Measurements from ENCODE around the gene ACTL7B.

The ACTL7B gene

DNA sequence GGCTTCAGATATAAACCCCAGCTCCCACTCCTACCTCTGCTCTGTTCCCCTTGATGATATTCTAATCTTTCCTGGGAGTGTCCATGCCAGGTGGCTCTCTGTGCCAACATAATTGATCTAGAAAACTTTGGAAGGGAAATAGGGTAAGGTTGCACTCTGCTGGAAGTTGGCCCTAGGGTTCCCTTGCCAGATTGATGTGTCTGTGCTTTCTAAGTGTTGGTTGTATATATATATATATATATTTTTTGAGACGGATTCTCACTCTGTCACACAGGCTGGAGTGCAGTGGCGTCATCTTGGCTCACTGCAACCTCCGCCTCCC, 23.6 kb downstream of the ACTL7B start:
- TF ChIP-seq FOXM1 (IDR thresholded peaks at IDR 0.05; ENCODE audit: borderline replicate concordance, low read depth): no peak
- TF ChIP-seq, protein P1, sequence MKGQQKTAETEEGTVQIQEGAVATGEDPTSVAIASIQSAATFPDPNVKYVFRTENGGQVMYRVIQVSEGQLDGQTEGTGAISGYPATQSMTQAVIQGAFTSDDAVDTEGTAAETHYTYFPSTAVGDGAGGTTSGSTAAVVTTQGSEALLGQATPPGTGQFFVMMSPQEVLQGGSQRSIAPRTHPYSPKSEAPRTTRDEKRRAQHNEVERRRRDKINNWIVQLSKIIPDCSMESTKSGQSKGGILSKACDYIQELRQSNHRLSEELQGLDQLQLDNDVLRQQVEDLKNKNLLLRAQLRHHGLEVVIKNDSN (IDR thresholded peaks at IDR 0.05): no peak
- no peak for TF ChIP-seq RAD21 (IDR thresholded peaks at IDR 0.05; ENCODE audit: low read depth)
- TF ChIP-seq TEAD4 (IDR thresholded peaks at IDR 0.05): no peak
- TF ChIP-seq TAF1 (IDR thresholded peaks at IDR 0.05; ENCODE audit: low read depth): no peak
- TF ChIP-seq TCF12 (IDR thresholded peaks at IDR 0.05; ENCODE audit: low read depth): no peak
- TF ChIP-seq, protein P2, sequence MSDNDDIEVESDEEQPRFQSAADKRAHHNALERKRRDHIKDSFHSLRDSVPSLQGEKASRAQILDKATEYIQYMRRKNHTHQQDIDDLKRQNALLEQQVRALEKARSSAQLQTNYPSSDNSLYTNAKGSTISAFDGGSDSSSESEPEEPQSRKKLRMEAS (IDR thresholded peaks at IDR 0.05): no peak
- TF ChIP-seq CREB1 (IDR thresholded peaks at IDR 0.05; ENCODE audit: low read depth): no peak
- TF ChIP-seq EGR1 (IDR thresholded peaks at IDR 0.05): no peak
- TF ChIP-seq, protein P3, sequence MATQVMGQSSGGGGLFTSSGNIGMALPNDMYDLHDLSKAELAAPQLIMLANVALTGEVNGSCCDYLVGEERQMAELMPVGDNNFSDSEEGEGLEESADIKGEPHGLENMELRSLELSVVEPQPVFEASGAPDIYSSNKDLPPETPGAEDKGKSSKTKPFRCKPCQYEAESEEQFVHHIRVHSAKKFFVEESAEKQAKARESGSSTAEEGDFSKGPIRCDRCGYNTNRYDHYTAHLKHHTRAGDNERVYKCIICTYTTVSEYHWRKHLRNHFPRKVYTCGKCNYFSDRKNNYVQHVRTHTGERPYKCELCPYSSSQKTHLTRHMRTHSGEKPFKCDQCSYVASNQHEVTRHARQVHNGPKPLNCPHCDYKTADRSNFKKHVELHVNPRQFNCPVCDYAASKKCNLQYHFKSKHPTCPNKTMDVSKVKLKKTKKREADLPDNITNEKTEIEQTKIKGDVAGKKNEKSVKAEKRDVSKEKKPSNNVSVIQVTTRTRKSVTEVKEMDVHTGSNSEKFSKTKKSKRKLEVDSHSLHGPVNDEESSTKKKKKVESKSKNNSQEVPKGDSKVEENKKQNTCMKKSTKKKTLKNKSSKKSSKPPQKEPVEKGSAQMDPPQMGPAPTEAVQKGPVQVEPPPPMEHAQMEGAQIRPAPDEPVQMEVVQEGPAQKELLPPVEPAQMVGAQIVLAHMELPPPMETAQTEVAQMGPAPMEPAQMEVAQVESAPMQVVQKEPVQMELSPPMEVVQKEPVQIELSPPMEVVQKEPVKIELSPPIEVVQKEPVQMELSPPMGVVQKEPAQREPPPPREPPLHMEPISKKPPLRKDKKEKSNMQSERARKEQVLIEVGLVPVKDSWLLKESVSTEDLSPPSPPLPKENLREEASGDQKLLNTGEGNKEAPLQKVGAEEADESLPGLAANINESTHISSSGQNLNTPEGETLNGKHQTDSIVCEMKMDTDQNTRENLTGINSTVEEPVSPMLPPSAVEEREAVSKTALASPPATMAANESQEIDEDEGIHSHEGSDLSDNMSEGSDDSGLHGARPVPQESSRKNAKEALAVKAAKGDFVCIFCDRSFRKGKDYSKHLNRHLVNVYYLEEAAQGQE (IDR thresholded peaks at IDR 0.05; ENCODE audit: low read depth): no peak
- no peak for TF ChIP-seq CEBPB (IDR thresholded peaks at IDR 0.05)
- TF ChIP-seq EP300 (IDR thresholded peaks at IDR 0.05; ENCODE audit: borderline replicate concordance): no peak
- no peak for TF ChIP-seq NFIC (IDR thresholded peaks at IDR 0.05)
- TF ChIP-seq ZBTB7A (IDR thresholded peaks at IDR 0.05; ENCODE audit: low read depth): no peak
- no peak for TF ChIP-seq YY1 (IDR thresholded peaks at IDR 0.05; ENCODE audit: low read depth)

DNA sequence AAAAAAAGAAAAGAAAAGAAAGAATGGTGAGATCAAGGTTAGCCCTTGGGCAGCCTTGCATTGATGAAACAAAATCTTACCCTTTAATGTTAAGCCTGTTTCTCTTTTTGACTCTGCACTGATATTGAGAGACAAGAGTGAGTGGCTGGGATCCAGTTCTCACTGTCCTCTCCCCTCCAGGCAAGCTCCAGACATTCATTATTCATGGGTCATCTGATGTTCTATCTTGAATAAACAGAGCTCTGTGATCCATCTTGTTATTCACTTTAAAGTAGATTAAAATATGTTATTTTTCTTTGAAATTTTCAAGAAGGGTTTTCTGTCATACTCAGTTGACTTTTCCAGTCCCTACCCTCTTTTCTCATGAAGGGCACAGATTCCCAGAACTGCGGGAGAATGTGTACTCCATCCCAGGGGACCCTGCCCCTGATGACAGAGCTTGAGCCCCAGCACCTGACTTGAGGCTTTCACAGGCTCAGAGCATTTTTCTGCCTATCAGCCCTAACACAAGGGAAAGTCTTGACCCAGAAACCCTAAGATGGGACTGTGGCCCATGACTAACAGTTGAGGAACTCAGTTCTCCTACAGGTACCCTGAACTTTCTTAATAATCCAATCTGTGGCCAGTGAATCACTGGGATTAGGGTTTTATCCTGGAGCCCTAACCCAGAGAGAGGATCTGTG, 24.1 kb downstream of the ACTL7B start:
- TF ChIP-seq RAD21 (IDR thresholded peaks at IDR 0.05; ENCODE audit: low read depth) (no peak), TCF12 (IDR thresholded peaks at IDR 0.05; ENCODE audit: low read depth) (no peak)

DNA sequence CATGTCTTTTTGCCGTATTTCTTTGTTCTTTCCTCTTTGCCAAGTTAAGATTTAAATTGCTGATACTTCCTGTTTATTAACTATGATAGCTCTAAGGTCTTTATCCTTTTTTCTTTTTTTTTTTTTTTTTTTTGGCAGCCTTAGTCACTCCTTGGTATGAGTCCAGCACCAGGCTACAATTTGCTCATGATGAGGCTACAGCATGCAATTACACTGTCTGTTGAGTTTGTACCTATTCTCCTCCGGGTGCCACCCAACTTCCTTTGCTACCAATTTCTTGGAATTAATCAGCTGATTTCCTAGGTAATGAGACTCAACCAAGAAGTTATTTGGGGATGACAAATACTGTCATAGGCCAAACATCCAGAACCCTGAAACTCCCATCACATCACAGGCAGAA, 25.5 kb downstream of the ACTL7B start:
- no peak for TF ChIP-seq TEAD4 (IDR thresholded peaks at IDR 0.05)
- TF ChIP-seq CEBPB (IDR thresholded peaks at IDR 0.05): no peak
- TF ChIP-seq RAD21 (IDR thresholded peaks at IDR 0.05; ENCODE audit: low read depth): no peak

DNA sequence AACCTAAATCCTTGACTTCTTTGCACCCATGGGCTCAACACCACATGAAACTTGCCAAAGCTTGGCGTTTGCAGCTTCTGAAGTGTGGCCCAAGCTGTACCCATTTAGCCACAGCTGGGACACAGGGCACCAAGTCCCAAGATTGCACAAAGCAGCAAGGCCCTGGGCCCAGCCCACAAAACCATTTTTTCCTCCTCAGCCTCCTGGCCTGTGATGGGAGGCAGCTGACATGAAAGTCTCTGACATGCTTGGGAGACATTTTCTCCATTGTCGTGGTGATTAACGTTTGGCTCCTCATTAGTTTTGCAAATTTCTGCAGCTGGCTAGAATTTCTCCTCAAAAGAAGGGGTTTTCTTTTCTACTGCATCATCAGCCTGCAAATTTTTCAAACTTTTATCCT, 32.0 kb downstream of the ACTL7B start:
- TF ChIP-seq EP300 (IDR thresholded peaks at IDR 0.05; ENCODE audit: borderline replicate concordance) (no peak), TCF12 (IDR thresholded peaks at IDR 0.05; ENCODE audit: low read depth) (no peak), TEAD4 (IDR thresholded peaks at IDR 0.05) (no peak), TAF1 (IDR thresholded peaks at IDR 0.05; ENCODE audit: low read depth) (no peak), NFIC (IDR thresholded peaks at IDR 0.05) (no peak), RAD21 (IDR thresholded peaks at IDR 0.05; ENCODE audit: low read depth) (no peak), CREB1 (IDR thresholded peaks at IDR 0.05; ENCODE audit: low read depth) (no peak), CEBPB (IDR thresholded peaks at IDR 0.05) (no peak), FOXM1 (IDR thresholded peaks at IDR 0.05; ENCODE audit: borderline replicate concordance, low read depth) (no peak), YY1 (IDR thresholded peaks at IDR 0.05; ENCODE audit: low read depth) (no peak), EGR1 (IDR thresholded peaks at IDR 0.05) (no peak), ZBTB7A (IDR thresholded peaks at IDR 0.05; ENCODE audit: low read depth) (no peak)
- TF ChIP-seq, protein P1 (IDR thresholded peaks at IDR 0.05): no peak
- TF ChIP-seq, protein P2 (IDR thresholded peaks at IDR 0.05): no peak
- TF ChIP-seq, protein P3 (IDR thresholded peaks at IDR 0.05; ENCODE audit: low read depth): no peak

DNA sequence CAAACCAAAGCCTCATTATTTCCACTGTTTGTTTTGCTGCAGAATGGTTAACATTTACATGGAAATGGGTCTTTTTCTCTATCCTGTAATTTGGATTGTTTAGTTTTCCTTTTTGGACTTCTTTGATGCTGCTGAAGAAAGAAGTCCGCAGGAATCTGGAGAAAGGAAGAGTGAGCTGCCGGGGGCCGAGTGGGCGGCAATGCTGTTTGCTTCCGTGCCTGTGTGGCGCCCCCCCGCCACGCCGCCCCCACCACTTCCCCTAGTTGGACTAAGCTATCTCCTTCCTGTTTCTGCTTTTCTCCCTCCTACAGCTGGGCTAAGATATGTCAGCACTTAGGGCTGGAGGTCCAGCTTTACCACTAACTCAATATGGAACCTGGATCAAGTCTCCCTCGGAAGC, 39.7 kb downstream of the ACTL7B start:
- no peak for TF ChIP-seq CEBPB (IDR thresholded peaks at IDR 0.05)
- TF ChIP-seq EP300 (IDR thresholded peaks at IDR 0.05; ENCODE audit: borderline replicate concordance): no peak
- no peak for TF ChIP-seq TAF1 (IDR thresholded peaks at IDR 0.05; ENCODE audit: low read depth)
- TF ChIP-seq, protein P2 (IDR thresholded peaks at IDR 0.05): no peak
- no peak for TF ChIP-seq TEAD4 (IDR thresholded peaks at IDR 0.05)
- TF ChIP-seq, protein P3 (IDR thresholded peaks at IDR 0.05; ENCODE audit: low read depth): no peak
- no peak for TF ChIP-seq NFIC (IDR thresholded peaks at IDR 0.05)
- TF ChIP-seq FOXM1 (IDR thresholded peaks at IDR 0.05; ENCODE audit: borderline replicate concordance, low read depth): no peak
- TF ChIP-seq EGR1 (IDR thresholded peaks at IDR 0.05): no peak
- TF ChIP-seq, protein P1 (IDR thresholded peaks at IDR 0.05): no peak
- TF ChIP-seq YY1 (IDR thresholded peaks at IDR 0.05; ENCODE audit: low read depth): no peak
- no peak for TF ChIP-seq ZBTB7A (IDR thresholded peaks at IDR 0.05; ENCODE audit: low read depth)
- no peak for TF ChIP-seq TCF12 (IDR thresholded peaks at IDR 0.05; ENCODE audit: low read depth)
- no peak for TF ChIP-seq RAD21 (IDR thresholded peaks at IDR 0.05; ENCODE audit: low read depth)
- no peak for TF ChIP-seq CREB1 (IDR thresholded peaks at IDR 0.05; ENCODE audit: low read depth)
